ENCODE results near the gene ALLC.

- TF ChIP-seq, protein P1, sequence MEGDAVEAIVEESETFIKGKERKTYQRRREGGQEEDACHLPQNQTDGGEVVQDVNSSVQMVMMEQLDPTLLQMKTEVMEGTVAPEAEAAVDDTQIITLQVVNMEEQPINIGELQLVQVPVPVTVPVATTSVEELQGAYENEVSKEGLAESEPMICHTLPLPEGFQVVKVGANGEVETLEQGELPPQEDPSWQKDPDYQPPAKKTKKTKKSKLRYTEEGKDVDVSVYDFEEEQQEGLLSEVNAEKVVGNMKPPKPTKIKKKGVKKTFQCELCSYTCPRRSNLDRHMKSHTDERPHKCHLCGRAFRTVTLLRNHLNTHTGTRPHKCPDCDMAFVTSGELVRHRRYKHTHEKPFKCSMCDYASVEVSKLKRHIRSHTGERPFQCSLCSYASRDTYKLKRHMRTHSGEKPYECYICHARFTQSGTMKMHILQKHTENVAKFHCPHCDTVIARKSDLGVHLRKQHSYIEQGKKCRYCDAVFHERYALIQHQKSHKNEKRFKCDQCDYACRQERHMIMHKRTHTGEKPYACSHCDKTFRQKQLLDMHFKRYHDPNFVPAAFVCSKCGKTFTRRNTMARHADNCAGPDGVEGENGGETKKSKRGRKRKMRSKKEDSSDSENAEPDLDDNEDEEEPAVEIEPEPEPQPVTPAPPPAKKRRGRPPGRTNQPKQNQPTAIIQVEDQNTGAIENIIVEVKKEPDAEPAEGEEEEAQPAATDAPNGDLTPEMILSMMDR (IDR thresholded peaks at IDR 0.05): no peak
- TF ChIP-seq NRF1 (IDR thresholded peaks at IDR 0.05; ENCODE audit: low read depth, low read length): no peak
- TF ChIP-seq POLR2AphosphoS5 (IDR thresholded peaks at IDR 0.05; ENCODE audit: low read depth, low read length): no peak
- no peak for TF ChIP-seq EZH2phosphoT487 (IDR thresholded peaks at IDR 0.05; ENCODE audit: borderline replicate concordance, low read depth)
- TF ChIP-seq TCF12 (IDR thresholded peaks at IDR 0.05): no peak
- no peak for TF ChIP-seq RFX5 (IDR thresholded peaks at IDR 0.05; ENCODE audit: low read length)
These were observed 67.0 kb downstream of the ALLC start for GRCh38 chr2:3725002-3725401.
